ENCODE results near the gene MAPK12.
"Not testable (repeated sequence)": the region's sequence is repeated elsewhere in the genome, so short reads cannot be mapped to it uniquely, and the experiment has no call there.

Gene MAPK12

GRCh38 chr22:50280708-50281383 lies 19.4 kb upstream of the MAPK12 start:
- no peak for DNase-seq

GRCh38 chr22:50280022-50280707 lies 18.7 kb upstream of the MAPK12 start:
- DNase-seq: no peak

- DNase-seq: no peak
Observed at GRCh38 chr22:50278956-50279619, 17.6 kb upstream of the MAPK12 start.

GRCh38 chr22:50278461-50278860 lies 17.0 kb upstream of the MAPK12 start:
- no peak for DNase-seq

DNA sequence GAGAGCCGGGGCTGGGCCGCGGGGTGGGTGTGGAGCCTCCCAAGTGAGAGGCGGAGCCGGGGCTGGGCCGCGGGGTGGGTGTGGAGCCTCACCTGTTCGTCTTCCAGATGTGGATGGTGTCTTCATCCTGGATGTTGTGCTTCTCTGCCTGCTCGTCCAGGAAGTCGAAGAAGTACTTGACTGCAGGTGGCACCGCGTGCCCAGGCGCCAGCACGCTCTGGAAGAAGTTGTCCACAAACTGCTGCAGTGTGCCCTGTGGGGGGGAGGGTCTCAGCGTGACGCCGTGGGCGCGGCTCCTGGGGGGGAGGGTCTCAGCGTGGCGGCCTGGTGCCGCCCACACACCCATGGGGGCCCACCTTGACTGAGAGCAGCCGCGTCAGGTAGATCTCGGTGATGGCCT lies 16.3 kb upstream of the MAPK12 start:
- no peak for DNase-seq

GRCh38 chr22:50276143-50276542 lies 14.7 kb upstream of the MAPK12 start:
- no peak for DNase-seq

- no peak for DNase-seq
Observed at GRCh38 chr22:50275181-50276055, 13.9 kb upstream of the MAPK12 start.

DNA sequence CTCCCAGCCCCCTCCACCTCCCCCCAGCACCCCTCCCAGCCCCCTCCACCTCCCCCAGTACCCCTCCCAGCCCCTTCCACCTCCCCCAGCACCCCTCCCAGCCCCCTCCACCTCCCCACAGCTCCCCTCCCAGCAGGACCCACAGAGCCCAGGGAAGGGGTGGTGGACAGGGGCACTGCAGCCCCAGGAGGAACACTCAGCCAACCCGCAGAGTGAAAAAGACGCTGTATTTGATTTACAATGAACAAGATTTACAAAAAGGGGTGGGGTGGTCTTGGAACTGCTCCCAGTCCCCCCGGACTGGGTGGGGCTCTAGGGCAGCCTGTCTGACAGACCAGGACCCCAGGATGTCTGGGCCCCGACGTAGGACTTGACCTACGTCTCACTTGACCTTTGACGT lies 13.3 kb upstream of the MAPK12 start:
- DNase-seq: no peak

DNA sequence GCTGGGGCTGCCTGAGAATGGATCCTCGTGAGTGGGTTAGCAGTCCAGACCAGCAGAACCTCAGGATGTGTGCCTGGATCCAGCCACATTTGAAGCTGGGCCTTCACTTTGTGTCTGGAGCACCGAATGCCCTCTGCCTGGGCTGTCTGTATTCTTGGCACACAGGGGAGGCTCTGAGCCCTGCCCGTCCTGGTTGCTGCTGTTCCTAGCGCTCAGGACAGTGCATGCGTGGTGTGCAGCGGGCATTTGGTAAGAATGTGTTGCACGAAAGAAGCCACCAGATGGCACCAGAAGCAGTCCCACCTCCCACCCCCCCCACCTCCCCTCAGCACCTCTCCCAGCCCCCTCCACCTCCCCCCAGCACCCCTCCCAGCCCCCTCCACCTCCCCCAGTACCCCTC lies 12.8 kb upstream of the MAPK12 start:
- DNase-seq: peak; percentile 50

DNA sequence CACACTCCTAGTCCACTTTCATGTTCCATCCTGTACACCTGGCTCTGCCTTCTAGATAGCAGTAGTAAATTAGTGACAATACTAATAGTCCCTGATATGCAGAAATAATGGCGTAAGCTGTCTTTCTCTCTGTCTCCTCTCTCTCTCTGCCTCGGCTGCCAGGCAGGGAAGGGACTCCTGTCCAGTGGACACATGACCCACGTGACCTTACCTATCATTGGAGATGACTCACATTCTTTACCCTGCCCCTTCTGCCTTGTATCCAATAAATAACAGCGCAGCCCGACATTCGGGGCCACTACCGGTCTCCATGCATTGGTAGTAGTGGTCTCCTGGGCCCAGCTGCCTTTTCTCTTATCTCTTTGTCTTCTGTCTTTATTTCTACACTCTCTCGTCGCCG lies 12.3 kb upstream of the MAPK12 start:
- DNase-seq: not testable (repeated sequence)

DNA sequence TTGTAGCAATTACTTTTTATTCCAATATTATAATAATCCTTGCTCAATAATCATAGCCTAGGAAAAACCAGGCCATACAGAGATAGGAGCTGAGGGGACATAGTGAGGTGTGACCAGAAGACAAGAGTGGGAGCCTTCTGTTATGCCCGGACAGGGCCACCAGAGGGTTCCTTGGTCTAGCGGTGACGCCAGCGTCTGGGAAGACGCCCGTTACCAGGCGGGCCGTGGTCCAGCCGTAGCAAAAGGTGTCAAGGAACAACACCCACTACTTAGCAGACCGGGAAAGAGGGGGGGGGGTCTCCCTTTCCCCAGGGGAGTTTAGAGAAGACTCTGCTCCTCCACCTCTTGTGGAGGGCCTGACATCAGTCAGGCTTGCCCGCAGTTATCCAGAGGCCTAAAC lies 11.9 kb upstream of the MAPK12 start:
- not testable (repeated sequence) for DNase-seq

- no peak for DNase-seq
Observed at GRCh38 chr22:50272044-50272802, 10.7 kb upstream of the MAPK12 start.

DNA sequence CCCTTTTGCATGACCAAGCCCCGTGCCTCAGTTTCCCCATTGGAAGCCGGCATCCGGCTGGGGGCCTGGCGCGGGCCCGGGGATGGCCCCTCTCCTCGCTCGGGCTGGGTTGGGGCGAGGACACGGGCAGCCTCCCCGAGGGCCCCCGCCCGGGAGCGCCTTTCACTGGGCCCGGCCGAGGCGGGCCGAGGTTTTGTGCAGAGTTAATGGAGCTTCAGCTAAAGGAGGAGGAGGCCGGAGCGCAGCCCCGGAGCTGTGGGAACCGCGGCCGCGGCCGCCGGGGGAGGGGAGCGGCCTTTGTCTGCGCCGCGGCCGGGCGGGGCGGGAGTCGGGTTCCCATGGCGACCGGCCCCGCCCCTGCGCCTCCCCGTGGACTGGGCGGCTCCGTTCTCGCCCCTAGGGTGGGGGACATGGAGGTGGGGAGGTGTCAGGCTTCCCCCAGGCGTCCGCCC lies 10.1 kb upstream of the MAPK12 start:
- DNase-seq: peak; percentile 75

GRCh38 chr22:50270666-50271394 lies 9.3 kb upstream of the MAPK12 start:
- DNase-seq: no peak

DNA sequence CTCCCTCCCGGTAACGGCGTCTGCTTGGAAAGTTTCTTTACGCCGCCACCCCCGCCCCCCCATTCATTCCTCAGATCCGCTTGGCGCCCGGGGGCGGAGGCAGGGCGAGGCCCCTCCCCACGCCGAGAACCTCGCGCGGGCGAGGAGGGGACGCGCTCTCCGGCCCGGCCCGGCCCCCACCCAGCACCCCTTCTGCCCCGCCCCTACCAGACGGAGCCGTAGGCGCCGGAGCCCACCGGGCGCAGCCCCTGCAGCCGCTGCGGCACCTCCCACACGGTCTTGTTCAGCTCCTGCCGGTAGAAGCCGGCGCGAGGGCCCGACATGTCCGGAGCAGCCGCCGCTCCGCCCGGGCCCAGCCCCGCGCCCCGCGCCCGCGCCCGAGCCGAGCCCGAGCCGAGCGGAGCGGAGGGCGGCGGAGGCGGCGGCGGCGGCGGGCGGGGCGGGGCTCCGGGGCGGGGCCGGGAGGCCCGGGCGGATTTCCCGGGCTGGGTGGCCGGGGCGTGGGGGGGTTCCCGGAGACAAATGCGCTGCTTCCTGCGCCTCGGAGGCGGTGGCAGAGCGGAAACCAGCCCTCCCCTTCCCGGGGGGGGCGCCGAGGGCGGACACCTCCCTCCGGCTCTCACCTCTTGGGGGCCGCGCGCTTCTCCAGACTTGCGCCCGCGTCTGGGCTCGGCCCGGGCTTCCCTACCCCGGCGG lies 8.6 kb upstream of the MAPK12 start, which contains the start of gene MAPK11:
Gene MAPK11 (minus strand): TSS at position 411 of the 696 bp plus-strand sequence. CDS start 88 bp downstream, at position 323.
- peak; percentile 35 for DNase-seq

DNA sequence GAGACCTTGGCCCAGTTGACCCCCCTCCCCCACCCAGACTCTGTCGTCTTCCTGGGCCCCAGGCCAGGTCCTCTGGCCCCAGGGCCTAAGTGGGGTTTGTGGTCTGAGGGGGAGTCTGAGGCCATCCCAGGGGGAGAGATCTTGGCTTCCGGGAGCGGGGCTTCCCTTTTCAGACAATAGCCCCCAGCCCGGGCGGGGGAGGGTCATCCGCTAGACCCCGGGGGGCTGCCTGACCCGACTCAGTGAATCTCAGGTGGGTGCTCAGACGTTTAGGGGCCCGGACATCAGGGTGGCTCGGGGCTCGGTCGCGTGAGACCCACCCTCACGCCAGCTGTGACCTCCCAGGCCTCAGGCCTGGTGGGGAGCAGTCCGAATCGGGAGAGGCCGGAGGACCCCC lies 8.1 kb upstream of the MAPK12 start:
- no peak for DNase-seq

DNA sequence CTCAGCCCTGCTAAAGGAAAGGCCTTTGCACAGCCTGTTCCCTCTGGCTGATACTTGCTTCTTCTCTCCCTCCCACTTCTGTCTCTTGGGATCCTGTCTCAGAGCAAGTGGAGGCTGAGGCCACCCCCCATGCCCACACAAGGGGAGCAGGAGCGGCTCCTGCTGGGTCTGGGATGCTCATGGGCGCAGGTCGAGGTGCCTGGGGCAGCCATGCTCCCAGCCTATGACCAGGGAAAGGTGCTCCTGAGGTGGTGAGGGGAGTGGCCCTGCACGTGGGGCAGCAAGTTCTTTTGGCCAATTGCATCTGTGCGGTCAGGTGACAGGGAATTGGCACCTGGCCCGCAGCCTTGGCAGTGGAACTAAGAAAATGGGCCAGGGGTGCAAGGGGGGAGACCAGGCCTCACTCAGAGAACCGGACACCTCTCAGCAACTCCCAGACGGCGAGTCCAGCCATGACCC lies 7.2 kb upstream of the MAPK12 start:
- DNase-seq: no peak

DNA sequence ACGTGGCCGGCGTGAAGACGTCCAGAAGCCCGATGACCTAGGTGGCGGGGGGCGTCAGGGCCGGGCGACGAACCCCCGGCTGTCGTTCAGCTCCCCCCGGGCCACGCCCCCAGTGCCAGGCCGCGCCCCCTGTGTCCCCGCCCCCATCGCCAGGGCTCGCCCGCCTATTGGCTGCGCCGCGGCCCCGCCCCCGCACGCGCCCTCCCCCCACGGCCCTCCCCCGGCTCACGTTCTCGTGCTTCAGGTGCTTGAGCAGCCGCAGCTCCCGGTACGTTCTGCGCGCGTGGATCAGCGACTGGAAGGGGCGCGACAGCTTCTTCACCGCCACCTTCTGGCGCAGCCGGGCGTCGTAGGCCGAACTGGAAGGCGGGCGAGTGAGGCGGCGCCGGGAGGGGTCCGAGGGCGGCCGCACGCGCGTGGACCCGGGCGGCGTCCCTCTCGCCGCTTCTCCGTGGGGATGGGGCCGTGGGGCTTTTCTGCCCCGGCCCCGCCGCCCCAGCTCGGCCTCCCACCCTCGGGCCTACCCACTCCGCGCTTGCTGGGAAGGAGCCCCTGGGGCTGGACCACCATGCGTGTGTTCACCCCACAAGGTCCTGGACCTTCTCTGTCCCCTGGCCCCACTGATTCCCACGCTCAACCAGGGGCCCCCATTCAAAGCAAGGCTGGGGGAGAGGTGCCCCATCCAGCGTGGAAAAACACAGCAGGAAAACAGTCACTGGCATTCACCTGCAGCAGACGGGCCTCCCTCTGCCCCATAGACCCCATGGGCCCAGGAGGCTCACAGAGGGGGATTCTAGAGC lies 6.3 kb upstream of the MAPK12 start:
- no peak for DNase-seq

GRCh38 chr22:50266994-50267393 lies 5.5 kb upstream of the MAPK12 start:
- DNase-seq: no peak

Data from NCI-H1436 (cell line).